Measurements from ENCODE around the gene NKG7.
A peak's percentile ranks its signal among the peaks of the same experiment; 100 is the strongest.

The NKG7 gene

GRCh38 chr19:51341976-51342580, 30.4 kb downstream of the NKG7 start, which contains the start of gene VSIG10L:
TSS of gene VSIG10L (minus strand) at chr19:51342139. CDS start at chr19:51342124, 15 bp downstream.
- no peaks in the 10 kb centered on the region for H3K27me3 Mint-ChIP-seq (ENCODE audit: low read depth)
- H3K27ac Mint-ChIP-seq = peak within 1 kb of the TSS; percentile 62
- H3K4me3 Mint-ChIP-seq = peak within 1 kb of the TSS; percentile 79
- no peaks in the 10 kb centered on the region for H3K9me3 Mint-ChIP-seq
- peaks cover 13% of the 10 kb centered on the region for H3K36me3 Mint-ChIP-seq (ENCODE audit: low read depth)
- no peak for DNase-seq (ENCODE audit: low spot score)
- H3K4me1 Mint-ChIP-seq (ENCODE audit: low read depth) = peaks cover 26% of the 10 kb centered on the region

DNA sequence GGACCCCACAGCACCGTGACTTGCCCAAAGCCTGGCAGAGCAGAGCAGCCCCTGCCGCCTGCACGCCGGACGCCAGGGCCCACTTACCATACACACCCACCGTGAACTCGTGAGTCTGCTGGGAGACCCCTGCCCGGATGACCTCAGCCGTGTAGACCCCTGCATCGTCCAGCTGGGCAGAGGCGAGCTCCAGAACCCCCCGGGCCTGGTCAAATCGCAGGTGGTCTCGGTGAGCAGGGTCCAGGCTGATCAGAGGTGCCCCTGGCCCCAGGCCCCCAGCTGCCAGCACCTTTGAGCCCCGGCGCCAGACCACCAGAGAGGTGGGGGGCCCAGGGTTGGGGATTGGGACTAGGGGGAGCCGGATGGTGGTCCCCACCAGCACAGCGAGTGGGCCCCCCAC, 31.4 kb downstream of the NKG7 start:
- Mint-ChIP-seq H3K4me1 (ENCODE audit: low read depth) (peaks cover 26% of the 10 kb centered on the region), H3K27ac (peak overlapping the region; percentile 62), H3K27me3 (ENCODE audit: low read depth) (no peaks in the 10 kb centered on the region), H3K9me3 (no peaks in the 10 kb centered on the region), H3K4me3 (peak overlapping the region; percentile 79), H3K36me3 (ENCODE audit: low read depth) (peaks cover 10% of the 10 kb centered on the region)
- no peak for DNase-seq (ENCODE audit: low spot score)

DNA sequence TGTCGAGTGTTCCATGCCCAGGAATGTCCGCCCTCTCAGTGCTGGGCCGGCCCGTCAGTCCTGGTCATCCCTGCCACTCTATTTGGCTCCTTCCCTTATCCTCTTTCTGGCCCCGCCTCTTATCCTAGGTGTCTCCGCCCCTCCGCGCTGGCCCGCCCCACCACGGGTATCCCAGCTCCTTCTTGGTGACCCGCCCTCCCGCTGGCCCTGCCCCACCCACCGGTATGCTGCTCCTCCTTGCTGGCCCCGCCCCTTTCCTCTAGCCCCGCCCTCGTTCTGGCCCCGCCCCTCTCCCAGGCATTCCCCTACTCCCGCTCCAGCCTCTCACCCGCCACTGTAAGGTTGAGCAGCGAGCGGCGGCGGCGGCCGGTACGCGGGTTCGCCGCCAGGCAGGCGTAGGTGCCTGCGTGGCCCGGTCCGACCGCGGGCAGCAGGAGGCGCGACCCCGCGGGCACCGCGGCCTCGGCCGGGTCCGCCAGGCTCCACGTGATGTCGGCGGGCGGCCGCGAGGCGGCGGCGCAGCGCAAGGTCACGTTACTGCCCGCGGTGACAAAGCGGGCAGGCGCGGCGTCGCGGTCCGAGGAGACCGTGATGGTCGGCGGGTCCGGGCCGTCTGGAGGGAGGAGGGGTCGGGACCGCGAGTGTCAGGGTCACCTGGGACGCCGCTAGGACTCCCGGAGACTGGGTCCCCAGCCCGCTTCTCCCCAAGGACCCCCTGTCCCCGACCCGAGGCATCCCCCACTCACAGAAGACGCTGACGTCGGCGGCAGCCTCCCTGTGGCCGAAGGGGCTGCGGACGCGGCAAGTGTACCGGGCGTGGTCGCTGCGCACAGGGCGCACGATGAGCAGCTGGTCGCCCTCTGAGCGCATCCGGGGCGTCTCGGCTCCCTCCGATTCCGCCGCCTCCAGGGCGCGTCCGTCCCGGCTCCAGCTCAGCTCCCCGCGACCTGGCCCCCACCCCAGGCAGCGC, 32.5 kb downstream of the NKG7 start:
- Mint-ChIP-seq H3K9me3 (no peaks in the 10 kb centered on the region), H3K36me3 (ENCODE audit: low read depth) (peaks cover 5% of the 10 kb centered on the region), H3K27me3 (ENCODE audit: low read depth) (no peaks in the 10 kb centered on the region), H3K4me1 (ENCODE audit: low read depth) (peaks cover 26% of the 10 kb centered on the region), H3K27ac (peak overlapping the region; percentile 89), H3K4me3 (peak overlapping the region; percentile 91)
- DNase-seq (ENCODE audit: low spot score) = peak; percentile 94

DNA sequence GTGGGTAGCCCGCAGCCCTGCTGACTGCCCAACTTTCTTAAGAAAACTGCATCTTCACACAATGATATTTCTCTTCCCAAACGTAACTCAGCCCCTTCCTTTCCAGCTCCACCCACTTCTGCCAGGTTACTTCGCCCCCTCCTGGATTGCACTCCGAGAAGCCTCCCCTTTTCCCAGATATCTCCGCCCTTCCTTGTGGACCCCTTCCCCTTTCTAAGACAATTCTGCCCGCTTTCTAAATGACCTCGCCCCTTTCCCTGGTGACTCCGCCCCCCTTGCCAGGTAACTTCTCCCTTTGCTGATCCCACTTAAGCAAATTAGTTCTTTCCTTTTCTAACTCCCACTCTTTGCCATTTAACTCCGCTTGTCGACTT, 33.2 kb downstream of the NKG7 start:
- H3K27me3 Mint-ChIP-seq (ENCODE audit: low read depth) = no peaks in the 10 kb centered on the region
- peak overlapping the region; percentile 91 for H3K4me3 Mint-ChIP-seq
- peak overlapping the region; percentile 89 for H3K27ac Mint-ChIP-seq
- peaks cover 24% of the 10 kb centered on the region for H3K4me1 Mint-ChIP-seq (ENCODE audit: low read depth)
- peaks cover 2% of the 10 kb centered on the region for H3K36me3 Mint-ChIP-seq (ENCODE audit: low read depth)
- no peaks in the 10 kb centered on the region for H3K9me3 Mint-ChIP-seq
- DNase-seq (ENCODE audit: low spot score) = no peak

DNA sequence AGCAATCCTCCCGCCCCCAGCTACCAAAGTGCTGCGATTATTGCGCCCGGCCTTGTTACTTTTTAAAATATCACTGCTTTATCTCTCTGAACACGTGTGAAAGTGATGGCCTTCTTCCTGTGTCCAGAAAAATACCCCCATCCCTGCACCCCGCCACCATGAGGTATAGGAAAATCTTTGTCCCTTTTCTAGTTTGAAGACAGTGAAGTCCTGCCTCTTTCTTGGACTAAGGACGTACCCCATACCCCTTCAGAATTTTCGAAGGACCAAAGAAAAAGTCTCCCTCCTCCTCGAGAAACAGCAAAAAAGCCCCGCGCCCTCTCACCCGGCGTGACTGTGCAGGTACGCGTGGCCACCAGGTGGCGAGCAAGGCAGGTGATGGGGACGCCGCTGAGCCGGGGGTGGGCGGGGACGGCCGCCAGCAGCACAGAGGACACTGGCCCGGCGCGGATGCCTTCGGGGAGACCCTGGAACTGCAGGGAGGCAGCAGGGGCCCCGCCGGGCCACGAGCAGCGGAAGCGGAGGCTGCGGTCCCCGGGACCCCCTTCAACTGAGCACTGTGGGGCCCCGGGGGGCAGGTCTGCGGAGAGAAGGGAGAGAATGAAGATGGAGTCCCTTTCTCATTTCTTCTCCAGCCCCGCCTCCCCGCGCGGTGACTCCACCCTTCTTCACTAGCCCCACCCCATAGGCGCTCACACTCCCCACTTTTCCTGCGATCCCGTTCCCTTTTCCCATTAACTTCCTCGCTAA, 33.7 kb downstream of the NKG7 start:
- Mint-ChIP-seq H3K9me3 (no peaks in the 10 kb centered on the region), H3K4me1 (ENCODE audit: low read depth) (peaks cover 22% of the 10 kb centered on the region), H3K27ac (peak overlapping the region; percentile 89), H3K36me3 (ENCODE audit: low read depth) (peaks cover 2% of the 10 kb centered on the region), H3K4me3 (peak overlapping the region; percentile 91), H3K27me3 (ENCODE audit: low read depth) (no peaks in the 10 kb centered on the region)
- DNase-seq (ENCODE audit: low spot score) = peak; percentile 84

- no peak overlapping the region for H3K27ac Mint-ChIP-seq
- no peaks in the 10 kb centered on the region for H3K9me3 Mint-ChIP-seq
- peaks cover 2% of the 10 kb centered on the region for H3K36me3 Mint-ChIP-seq (ENCODE audit: low read depth)
- peak overlapping the region; percentile 91 for H3K4me3 Mint-ChIP-seq
- peaks cover 22% of the 10 kb centered on the region for H3K4me1 Mint-ChIP-seq (ENCODE audit: low read depth)
- DNase-seq (ENCODE audit: low spot score) = no peak
- no peaks in the 10 kb centered on the region for H3K27me3 Mint-ChIP-seq (ENCODE audit: low read depth)
Observed at GRCh38 chr19:51337861-51338562, 34.4 kb downstream of the NKG7 start.

GRCh38 chr19:51337141-51337860, 35.2 kb downstream of the NKG7 start:
- Mint-ChIP-seq H3K4me3 (no peak overlapping the region), H3K9me3 (no peaks in the 10 kb centered on the region), H3K36me3 (ENCODE audit: low read depth) (peaks cover 2% of the 10 kb centered on the region), H3K27ac (no peak overlapping the region), H3K4me1 (ENCODE audit: low read depth) (peaks cover 15% of the 10 kb centered on the region), H3K27me3 (ENCODE audit: low read depth) (no peaks in the 10 kb centered on the region)
- DNase-seq (ENCODE audit: low spot score) = no peak

DNA sequence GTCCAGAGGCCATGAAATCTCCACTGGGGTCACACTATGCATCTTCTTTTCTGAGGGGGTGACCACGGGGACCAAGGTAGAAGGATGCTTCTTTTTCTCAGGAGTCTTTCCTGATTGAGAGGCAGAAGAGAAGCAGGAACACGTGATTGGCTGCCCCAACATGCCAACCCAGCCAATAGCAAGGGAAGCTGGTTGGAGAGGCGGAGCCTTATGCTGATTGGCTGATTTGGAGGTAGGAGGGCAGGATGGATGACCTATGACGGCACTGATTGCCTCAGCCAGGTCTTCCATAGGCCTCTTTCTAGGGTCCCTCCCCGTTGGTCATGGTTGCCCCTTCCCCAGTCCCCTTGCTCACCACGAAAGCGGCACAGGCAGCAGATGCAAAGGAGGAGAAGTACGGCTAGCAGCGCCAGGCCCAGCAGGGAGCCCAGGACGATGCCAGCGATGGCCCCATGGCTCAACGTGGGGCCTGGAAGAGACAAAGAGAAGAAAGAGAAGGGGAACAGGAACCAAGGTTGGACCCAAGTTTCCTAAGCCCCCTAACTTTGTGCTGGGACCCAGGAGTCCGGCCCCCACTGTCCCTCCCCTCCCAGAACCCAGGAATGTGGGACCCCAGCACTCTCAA, 38.5 kb downstream of the NKG7 start:
- no peaks in the 10 kb centered on the region for H3K27me3 Mint-ChIP-seq (ENCODE audit: low read depth)
- no peak for DNase-seq (ENCODE audit: low spot score)
- H3K27ac Mint-ChIP-seq = no peak overlapping the region
- H3K9me3 Mint-ChIP-seq = no peaks in the 10 kb centered on the region
- H3K4me1 Mint-ChIP-seq (ENCODE audit: low read depth) = peaks cover 4% of the 10 kb centered on the region
- peaks cover 9% of the 10 kb centered on the region for H3K36me3 Mint-ChIP-seq (ENCODE audit: low read depth)
- no peak overlapping the region for H3K4me3 Mint-ChIP-seq

DNA sequence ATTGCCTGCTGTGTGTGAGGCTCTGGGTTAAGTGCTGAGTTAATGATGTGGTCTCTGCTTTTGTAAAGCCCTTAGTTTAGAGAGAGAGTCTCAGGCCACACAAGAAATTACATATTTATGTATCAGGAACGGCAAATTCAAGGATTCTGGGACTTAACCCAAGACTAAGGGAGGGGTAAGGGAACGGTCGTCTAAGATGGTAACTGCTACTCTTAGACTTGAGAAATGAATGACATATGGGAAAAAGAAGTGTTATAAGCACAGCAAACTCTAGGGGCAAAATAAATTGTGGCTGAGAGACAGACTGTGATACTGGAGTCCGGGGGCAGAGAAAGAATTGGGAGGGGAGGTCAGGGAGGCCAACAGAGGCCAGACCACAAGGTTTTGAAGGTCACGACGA, 40.7 kb downstream of the NKG7 start:
- peaks cover 7% of the 10 kb centered on the region for H3K27me3 Mint-ChIP-seq (ENCODE audit: low read depth)
- H3K4me1 Mint-ChIP-seq (ENCODE audit: low read depth) = peaks cover 5% of the 10 kb centered on the region
- peaks cover 9% of the 10 kb centered on the region for H3K36me3 Mint-ChIP-seq (ENCODE audit: low read depth)
- no peaks in the 10 kb centered on the region for H3K9me3 Mint-ChIP-seq
- H3K27ac Mint-ChIP-seq = no peak overlapping the region
- DNase-seq (ENCODE audit: low spot score) = no peak
- no peak overlapping the region for H3K4me3 Mint-ChIP-seq

DNA sequence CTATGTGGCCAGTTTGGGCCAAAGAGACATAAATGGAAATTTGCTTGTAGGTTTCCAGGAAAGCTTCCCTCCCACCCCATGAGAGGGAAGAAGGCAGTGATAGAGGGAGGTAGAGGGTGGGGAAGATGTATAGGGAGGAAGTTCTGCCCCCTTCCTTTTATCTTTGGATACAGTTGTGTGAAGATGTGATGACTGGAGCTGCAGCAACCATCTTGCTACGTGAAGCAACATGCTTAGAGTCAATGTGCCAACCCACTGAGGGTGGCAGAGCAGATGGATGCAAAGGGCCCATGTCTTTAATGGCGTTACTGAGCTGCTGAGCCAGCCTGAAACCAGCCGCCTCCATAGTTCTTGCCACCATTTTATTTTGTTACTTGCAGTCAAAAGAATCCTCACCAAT, 41.3 kb downstream of the NKG7 start:
- no peak for DNase-seq (ENCODE audit: low spot score)
- H3K27me3 Mint-ChIP-seq (ENCODE audit: low read depth) = peaks cover 12% of the 10 kb centered on the region
- no peaks in the 10 kb centered on the region for H3K9me3 Mint-ChIP-seq
- H3K4me1 Mint-ChIP-seq (ENCODE audit: low read depth) = peaks cover 5% of the 10 kb centered on the region
- H3K27ac Mint-ChIP-seq = no peak overlapping the region
- H3K4me3 Mint-ChIP-seq = no peak overlapping the region
- H3K36me3 Mint-ChIP-seq (ENCODE audit: low read depth) = peaks cover 7% of the 10 kb centered on the region

GRCh38 chr19:51330366-51330765, 42.1 kb downstream of the NKG7 start:
- H3K27me3 Mint-ChIP-seq (ENCODE audit: low read depth) = peaks cover 20% of the 10 kb centered on the region
- peaks cover 8% of the 10 kb centered on the region for H3K4me1 Mint-ChIP-seq (ENCODE audit: low read depth)
- no peak overlapping the region for H3K4me3 Mint-ChIP-seq

DNA sequence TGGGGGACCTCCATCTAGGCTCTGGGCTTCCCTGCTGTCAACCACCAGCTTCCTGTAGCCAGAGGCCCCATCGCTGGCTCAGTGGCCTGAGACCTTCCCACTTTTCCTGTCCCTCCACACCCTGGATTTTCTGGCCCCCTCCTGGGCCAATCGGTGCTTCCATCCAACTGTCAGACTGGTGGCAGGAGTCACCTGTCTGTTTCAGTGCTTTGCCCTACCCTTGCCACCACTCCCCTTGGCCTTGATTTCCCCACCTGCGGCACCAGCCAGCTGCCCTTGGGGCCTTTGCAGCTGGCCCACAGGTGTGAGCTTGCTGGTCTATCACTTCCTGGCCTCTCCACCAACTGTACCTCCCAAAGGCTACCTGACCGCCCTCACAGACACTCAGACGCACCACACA, 43.0 kb downstream of the NKG7 start:
- no peak for DNase-seq (ENCODE audit: low spot score)
- peak overlapping the region; percentile 1 for H3K27ac Mint-ChIP-seq
- H3K36me3 Mint-ChIP-seq (ENCODE audit: low read depth) = peaks cover 7% of the 10 kb centered on the region
- H3K4me1 Mint-ChIP-seq (ENCODE audit: low read depth) = peaks cover 8% of the 10 kb centered on the region
- H3K9me3 Mint-ChIP-seq = no peaks in the 10 kb centered on the region
- peaks cover 22% of the 10 kb centered on the region for H3K27me3 Mint-ChIP-seq (ENCODE audit: low read depth)
- H3K4me3 Mint-ChIP-seq = no peak overlapping the region

More at GRCh38 chr19:51330366-51330765, 42.1 kb downstream of the NKG7 start:
- no peak for DNase-seq (ENCODE audit: low spot score)
- Mint-ChIP-seq H3K9me3 (no peaks in the 10 kb centered on the region), H3K36me3 (ENCODE audit: low read depth) (peaks cover 7% of the 10 kb centered on the region), H3K27ac (no peak overlapping the region)
